ENCODE measurements around the gene DMD. TPM values are rescaled to one million over a fixed set of nuclear protein-coding genes. Genes with fewer than 3 reads are reported as not detected.

The DMD gene
- total and polyA plus RNA-seq, 12 donors: 28.5 to 228 (median 168) TPM

DNA sequence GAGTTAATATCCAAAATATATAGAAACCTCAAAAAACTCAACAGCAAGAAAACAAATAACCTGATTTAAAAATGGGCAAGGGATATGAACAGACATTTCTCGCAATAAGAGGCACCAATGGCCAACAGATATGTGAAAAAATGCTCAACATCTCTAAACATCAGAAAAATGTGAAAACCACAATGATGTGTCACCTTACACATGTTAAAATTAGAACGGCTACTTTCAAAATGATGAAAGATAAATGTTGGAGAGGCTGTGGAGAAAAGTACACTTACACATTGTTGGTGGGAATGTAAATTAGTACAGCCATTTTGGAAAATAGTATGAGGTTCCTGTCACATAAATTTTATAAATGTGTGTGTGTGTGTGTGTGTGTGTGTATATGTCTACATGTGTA lies 731.3 kb downstream of the DMD start:
- H3K27me3 ChIP-seq: no peaks in the 10 kb centered on the region
- no peaks in the 10 kb centered on the region for H3K4me1 ChIP-seq
- no peak overlapping the region for H3K27ac ChIP-seq
- ATAC-seq: no peak
- no peaks in the 10 kb centered on the region for H3K9me3 ChIP-seq
- intact Hi-C loops (cut with DNase I): no loop called here
- 88 to 94% methylated on average over 2 of the region's 2 CpGs for WGBS, 2 donors
- DNase-seq: no peak
- TF ChIP-seq, protein P1, sequence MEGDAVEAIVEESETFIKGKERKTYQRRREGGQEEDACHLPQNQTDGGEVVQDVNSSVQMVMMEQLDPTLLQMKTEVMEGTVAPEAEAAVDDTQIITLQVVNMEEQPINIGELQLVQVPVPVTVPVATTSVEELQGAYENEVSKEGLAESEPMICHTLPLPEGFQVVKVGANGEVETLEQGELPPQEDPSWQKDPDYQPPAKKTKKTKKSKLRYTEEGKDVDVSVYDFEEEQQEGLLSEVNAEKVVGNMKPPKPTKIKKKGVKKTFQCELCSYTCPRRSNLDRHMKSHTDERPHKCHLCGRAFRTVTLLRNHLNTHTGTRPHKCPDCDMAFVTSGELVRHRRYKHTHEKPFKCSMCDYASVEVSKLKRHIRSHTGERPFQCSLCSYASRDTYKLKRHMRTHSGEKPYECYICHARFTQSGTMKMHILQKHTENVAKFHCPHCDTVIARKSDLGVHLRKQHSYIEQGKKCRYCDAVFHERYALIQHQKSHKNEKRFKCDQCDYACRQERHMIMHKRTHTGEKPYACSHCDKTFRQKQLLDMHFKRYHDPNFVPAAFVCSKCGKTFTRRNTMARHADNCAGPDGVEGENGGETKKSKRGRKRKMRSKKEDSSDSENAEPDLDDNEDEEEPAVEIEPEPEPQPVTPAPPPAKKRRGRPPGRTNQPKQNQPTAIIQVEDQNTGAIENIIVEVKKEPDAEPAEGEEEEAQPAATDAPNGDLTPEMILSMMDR (IDR thresholded peaks at IDR 0.05): no peak
- H3K36me3 ChIP-seq: peaks cover 0 to 4% (median 0%) of the 10 kb centered on the region in 9 donors
- H3K4me3 ChIP-seq: no peak overlapping the region

DNA sequence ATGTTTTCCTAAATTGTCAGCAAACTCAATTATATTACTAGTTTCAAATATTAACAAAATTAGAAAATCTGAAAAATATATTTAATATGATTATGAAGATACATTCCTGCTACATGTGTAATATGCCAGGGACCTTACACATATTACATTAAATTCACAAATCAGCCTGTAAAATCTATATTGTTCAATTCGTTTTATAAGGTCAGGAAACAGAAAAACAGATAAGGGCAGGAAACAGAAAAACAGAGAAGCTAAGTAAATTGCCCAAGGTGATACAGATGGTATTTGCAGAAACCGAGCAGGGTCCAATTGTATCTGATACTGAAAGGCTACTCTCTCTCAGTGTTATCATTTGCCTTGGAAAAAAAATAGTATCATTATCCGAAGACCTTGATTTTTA lies 739.0 kb downstream of the DMD start:
- TF ChIP-seq, protein P1 (IDR thresholded peaks at IDR 0.05): no peak
- H3K4me3 ChIP-seq: no peak overlapping the region
- no peaks in the 10 kb centered on the region for H3K27me3 ChIP-seq
- ATAC-seq: no peak
- intact Hi-C loops (cut with DNase I): no loop called here
- no peaks in the 10 kb centered on the region for H3K9me3 ChIP-seq
- DNase-seq: no peak
- WGBS, 2 donors: 63 to 73% methylated on average over 3 of the region's 3 CpGs
- peaks cover 0 to 5% (median 0%) of the 10 kb centered on the region in 9 donors for H3K36me3 ChIP-seq
- no peaks in the 10 kb centered on the region for H3K4me1 ChIP-seq
- H3K27ac ChIP-seq: no peak overlapping the region

DNA sequence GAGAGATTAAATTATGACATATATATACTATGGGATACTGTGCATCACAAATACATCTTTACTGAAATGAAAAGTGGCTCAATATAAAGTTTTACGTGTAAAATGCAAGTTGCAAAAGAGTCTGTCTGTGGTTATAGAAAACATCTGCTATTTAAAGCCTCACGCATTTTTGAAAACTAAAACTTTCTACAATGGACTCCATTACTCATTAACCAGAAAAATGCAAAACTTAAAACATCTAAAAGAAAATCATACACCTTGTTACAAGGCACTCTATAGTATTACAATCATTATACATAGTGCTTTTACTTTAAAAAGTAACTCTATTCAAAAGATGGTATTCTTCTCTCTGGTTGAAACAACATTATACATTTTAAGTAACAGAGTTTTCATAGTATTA lies 755.6 kb downstream of the DMD start:
- no peaks in the 10 kb centered on the region for H3K4me1 ChIP-seq
- no peak overlapping the region for H3K4me3 ChIP-seq
- ATAC-seq (no peak), DNase-seq (no peak)
- no peaks in the 10 kb centered on the region for H3K9me3 ChIP-seq
- intact Hi-C loops (cut with DNase I): no loop called here
- WGBS, 2 donors: 87 to 90% methylated on average over 2 of the region's 2 CpGs
- H3K36me3 ChIP-seq: no peaks in the 10 kb centered on the region
- H3K27me3 ChIP-seq: peaks cover 0 to 9% (median 0%) of the 10 kb centered on the region in 7 donors
- TF ChIP-seq, protein P1 (IDR thresholded peaks at IDR 0.05): no peak
- H3K27ac ChIP-seq: no peak overlapping the region

DNA sequence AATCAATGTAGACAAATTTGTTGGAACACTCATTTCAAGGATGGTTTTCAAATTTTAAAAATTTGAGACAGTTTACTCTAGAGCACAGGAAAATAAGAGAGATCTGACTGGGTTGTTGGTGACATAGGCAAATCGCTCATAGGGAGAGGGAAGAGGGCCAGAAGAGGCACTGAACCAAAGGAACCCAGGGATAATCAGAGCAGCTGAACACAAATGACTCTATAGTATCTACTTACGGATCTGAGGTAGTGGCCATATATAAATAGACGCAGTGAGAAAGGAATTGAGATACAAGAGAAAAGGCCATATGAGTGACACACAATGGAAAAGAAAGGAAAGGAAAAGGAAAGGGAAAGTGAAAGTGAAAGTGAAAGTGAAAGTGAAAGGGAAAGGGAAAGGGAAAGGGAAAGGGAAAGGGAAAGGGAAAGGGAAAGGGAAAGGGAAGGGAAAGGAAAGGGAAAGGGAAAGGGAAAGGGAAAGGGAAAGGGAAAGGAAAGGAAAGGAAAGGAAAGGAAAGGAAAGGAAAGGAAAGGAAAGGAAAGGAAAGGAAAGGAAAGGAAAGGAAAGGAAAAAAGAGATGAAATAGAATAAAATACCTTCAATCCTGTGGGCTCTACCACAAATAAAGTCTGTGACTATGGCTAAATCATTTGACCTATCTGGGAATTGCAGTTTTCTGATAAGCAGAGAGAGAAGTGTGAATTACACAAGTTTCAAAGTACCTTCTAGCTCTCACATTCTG lies 759.2 kb downstream of the DMD start:
- TF ChIP-seq, protein P1 (IDR thresholded peaks at IDR 0.05): no peak
- H3K4me3 ChIP-seq: no peak overlapping the region
- H3K27me3 ChIP-seq: peaks cover 0 to 4% (median 0%) of the 10 kb centered on the region in 7 donors
- H3K9me3 ChIP-seq: no peaks in the 10 kb centered on the region
- 82 to 90% methylated on average over 3 of the region's 3 CpGs for WGBS, 2 donors
- no peak overlapping the region for H3K27ac ChIP-seq
- DNase-seq: no peak
- intact Hi-C loops (cut with DNase I): no loop called here
- no peaks in the 10 kb centered on the region for H3K4me1 ChIP-seq
- ATAC-seq: no peak
- H3K36me3 ChIP-seq: no peaks in the 10 kb centered on the region
